Measurements from ENCODE around the gene USP40. TPM values are rescaled to one million over a fixed set of nuclear protein-coding genes. Genes with fewer than 3 reads are reported as not detected.
A peak's percentile ranks its signal among the peaks of the same experiment; 100 is the strongest.

The USP40 gene
- total and polyA plus RNA-seq, 8 donors, result 17.2 to 34.7 (median 22.7) TPM

DNA sequence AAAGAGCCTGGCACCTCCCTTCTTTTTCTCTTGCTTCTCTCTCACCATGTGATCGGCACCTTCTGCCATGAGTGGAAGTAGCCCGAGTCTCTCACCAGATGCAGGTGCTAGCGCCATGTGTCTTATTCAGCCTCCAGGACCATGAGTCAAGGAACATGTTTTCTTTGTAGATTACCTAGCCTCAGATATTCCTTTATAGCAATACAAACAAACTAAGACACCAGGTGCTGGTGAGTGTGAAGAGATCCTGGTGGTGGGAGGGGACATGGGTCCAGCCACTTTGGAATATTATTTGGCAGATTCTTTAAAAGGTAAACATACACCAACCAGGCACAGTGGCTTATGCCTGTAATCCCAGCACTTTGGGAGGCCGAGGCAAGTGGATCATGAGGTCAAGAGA, 5.9 kb upstream of the USP40 start:
- WGBS, 2 donors, result 67 to 68% methylated on average over 4 of the region's 4 CpGs
- ATAC-seq (no peak), DNase-seq (no peak), FAIRE-seq (no peak)
- H3K36me3 ChIP-seq, result no peaks in the 10 kb centered on the region
- no peak overlapping the region for H3K4me3 ChIP-seq
- intact Hi-C loops (cut with DNase I), result no loop called here
- H3K4me1 ChIP-seq, result no peaks in the 10 kb centered on the region
- H3K9me3 ChIP-seq, result no peaks in the 10 kb centered on the region
- H3K27me3 ChIP-seq, result no peaks in the 10 kb centered on the region
- H3K27ac ChIP-seq, result no peak overlapping the region
- TF ChIP-seq, protein P1, sequence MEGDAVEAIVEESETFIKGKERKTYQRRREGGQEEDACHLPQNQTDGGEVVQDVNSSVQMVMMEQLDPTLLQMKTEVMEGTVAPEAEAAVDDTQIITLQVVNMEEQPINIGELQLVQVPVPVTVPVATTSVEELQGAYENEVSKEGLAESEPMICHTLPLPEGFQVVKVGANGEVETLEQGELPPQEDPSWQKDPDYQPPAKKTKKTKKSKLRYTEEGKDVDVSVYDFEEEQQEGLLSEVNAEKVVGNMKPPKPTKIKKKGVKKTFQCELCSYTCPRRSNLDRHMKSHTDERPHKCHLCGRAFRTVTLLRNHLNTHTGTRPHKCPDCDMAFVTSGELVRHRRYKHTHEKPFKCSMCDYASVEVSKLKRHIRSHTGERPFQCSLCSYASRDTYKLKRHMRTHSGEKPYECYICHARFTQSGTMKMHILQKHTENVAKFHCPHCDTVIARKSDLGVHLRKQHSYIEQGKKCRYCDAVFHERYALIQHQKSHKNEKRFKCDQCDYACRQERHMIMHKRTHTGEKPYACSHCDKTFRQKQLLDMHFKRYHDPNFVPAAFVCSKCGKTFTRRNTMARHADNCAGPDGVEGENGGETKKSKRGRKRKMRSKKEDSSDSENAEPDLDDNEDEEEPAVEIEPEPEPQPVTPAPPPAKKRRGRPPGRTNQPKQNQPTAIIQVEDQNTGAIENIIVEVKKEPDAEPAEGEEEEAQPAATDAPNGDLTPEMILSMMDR (IDR thresholded peaks at IDR 0.05), result no peak

DNA sequence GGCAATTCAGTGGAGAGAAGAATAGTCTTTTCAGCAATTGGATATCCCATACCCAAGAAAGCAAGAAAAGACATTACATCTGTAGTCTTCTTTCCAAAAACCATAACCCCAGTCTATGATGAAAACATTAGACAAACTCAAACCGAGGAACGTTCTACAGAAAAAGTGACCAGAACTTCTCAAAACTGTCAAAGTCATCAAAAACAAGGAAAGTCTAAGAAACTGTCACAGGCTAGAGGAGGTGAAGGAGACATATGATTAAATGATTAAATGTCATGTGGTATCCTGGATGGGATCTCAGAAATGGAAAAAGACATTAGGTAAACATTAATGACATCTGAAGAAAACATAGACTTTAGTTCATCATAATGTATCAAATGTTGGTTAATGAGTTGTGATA, 4.9 kb upstream of the USP40 start:
- H3K36me3 ChIP-seq, result no peaks in the 10 kb centered on the region
- H3K4me1 ChIP-seq, result no peaks in the 10 kb centered on the region
- no peaks in the 10 kb centered on the region for H3K27me3 ChIP-seq
- FAIRE-seq, result no peak
- no peaks in the 10 kb centered on the region for H3K9me3 ChIP-seq
- TF ChIP-seq, protein P1 (IDR thresholded peaks at IDR 0.05), result no peak
- DNase-seq, result no peak
- 68 to 83% methylated on average over 2 of the region's 2 CpGs for WGBS, 2 donors
- no peak overlapping the region for H3K27ac ChIP-seq
- intact Hi-C loops (cut with DNase I), result no loop called here
- H3K4me3 ChIP-seq, result no peak overlapping the region
- ATAC-seq, result no peak

DNA sequence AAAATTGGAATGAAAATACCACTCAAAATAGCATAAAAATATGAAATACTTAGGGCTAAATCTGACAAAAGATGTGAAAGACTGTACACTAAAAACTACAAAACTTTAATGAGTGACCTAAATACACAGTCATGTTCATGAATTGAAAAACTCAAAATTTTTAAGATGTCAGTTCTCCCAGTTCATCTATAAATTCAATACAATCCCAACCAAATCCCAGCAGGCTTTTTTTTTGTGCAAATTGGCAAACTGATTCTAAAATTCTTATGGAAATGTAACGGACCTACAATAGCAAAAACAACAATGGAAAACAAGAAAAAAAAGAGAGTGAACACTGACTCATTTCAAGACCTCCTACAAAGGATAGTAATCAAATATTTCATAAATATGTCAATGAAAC, 4.4 kb upstream of the USP40 start:
- no peaks in the 10 kb centered on the region for H3K27me3 ChIP-seq
- H3K36me3 ChIP-seq, result no peaks in the 10 kb centered on the region
- no peak for FAIRE-seq
- H3K4me1 ChIP-seq, result no peaks in the 10 kb centered on the region
- intact Hi-C loops (cut with DNase I), result no loop called here
- DNase-seq, result no peak
- ATAC-seq, result no peak
- TF ChIP-seq, protein P1 (IDR thresholded peaks at IDR 0.05), result no peak
- WGBS, 2 donors, result 24% methylated on average over 1 of the region's 1 CpG
- H3K27ac ChIP-seq, result no peak overlapping the region
- no peaks in the 10 kb centered on the region for H3K9me3 ChIP-seq
- no peak overlapping the region for H3K4me3 ChIP-seq

DNA sequence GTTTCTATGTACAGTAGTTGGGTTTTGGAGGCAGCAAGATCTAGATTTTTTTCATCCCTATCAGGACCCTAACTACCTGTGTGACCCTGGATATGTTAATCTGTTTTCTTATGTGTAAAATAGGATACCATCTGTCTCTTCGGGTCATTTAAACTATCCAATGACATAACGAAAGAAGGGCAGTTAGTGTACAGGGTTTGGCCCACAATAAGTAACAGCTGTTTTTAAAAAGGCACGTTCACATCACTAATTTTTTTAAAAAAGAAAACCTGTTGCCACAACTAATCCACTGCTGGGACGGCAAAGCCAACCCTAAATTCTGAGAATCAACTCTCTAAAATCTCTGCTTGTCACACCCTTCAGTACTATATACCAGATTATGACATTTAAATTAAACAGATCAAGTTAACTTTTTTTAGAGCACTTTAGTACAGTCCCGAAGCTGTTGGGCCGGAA, 869 bp downstream of the USP40 start:
- Histone ChIP-seq H3K27ac (peak overlapping the region; percentile 69 to 97 (median 88)), H3K27me3 (no peaks in the 10 kb centered on the region), H3K4me3 (peak overlapping the region; percentile 43 to 93 (median 84)), H3K36me3 (no peaks in the 10 kb centered on the region), H3K4me1 (peaks cover 0 to 7% (median 6%) of the 10 kb centered on the region in 3 donors), H3K9me3 (no peaks in the 10 kb centered on the region)
- ATAC-seq, result peak; percentile 2 to 17 (median 4)
- no peak for DNase-seq
- TF ChIP-seq, protein P1 (IDR thresholded peaks at IDR 0.05), result no peak
- WGBS, 2 donors, result 1 to 3% methylated on average over 6 of the region's 6 CpGs
- intact Hi-C loops (cut with DNase I), result no loop called here
- peak; percentile 54 for FAIRE-seq

DNA sequence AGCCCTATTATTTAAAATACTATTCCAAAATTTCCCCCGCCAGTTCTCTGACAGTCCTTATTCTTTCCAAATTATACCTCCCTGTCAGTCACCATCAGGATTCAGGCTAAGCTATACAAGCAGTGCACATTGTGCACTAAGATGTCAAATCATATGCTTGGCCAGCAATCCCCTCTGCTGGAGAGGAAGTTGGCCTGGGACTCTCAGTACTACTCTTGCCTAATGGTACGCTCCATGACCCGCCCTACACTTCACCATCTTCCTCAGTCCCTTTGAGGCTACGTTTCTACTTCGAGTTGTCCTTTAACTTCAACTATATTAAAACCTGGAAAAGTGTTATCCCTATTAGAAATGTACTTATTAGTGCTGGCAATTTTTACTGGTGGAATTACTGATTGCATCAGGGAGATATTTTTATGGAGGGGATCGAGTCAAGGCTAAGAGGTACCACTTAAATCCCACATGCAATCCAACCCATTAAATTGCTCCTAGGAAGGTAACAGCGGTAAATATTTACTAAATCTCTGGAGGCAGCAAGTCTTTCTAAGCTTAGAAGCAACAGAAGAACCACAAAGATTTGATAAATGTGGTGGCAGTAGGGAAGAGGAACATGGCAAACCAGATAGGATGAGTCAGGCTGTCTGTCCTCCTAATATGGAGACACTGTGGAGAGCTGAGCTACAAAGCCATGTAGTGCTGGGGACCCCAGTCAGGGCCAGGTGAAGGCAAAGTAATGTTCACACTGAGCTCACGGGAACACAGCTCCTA, 2.7 kb downstream of the USP40 start:
- WGBS, 2 donors, result 94 to 97% methylated on average over 8 of the region's 8 CpGs
- FAIRE-seq (no peak), ATAC-seq (no peak)

More for the DNA sequence above, 2.7 kb downstream of the USP40 start:
- intact Hi-C loops (cut with DNase I), result no loop called here
- Histone ChIP-seq H3K27me3 (no peaks in the 10 kb centered on the region), H3K27ac (no peak overlapping the region), H3K36me3 (peaks cover 0 to 3% (median 0%) of the 10 kb centered on the region in 3 donors), H3K9me3 (no peaks in the 10 kb centered on the region), H3K4me1 (peaks cover 0 to 7% (median 6%) of the 10 kb centered on the region in 3 donors), H3K4me3 (no peak overlapping the region)
- TF ChIP-seq, protein P1 (IDR thresholded peaks at IDR 0.05), result no peak
- DNase-seq, result no peak
